ENCODE measurements around the gene CACNA1G. TPM values are rescaled to one million over a fixed set of nuclear protein-coding genes. Genes with fewer than 3 reads are reported as not detected.
A peak's percentile ranks its signal among the peaks of the same experiment; 100 is the strongest.

Gene CACNA1G
- total RNA-seq, result 0.21 TPM
- long read RNA-seq, partial matches to known transcripts, result 1 of 2 reads
- long read RNA-seq, other reads (novel, unspliced or antisense), result 1 of 2 reads

DNA sequence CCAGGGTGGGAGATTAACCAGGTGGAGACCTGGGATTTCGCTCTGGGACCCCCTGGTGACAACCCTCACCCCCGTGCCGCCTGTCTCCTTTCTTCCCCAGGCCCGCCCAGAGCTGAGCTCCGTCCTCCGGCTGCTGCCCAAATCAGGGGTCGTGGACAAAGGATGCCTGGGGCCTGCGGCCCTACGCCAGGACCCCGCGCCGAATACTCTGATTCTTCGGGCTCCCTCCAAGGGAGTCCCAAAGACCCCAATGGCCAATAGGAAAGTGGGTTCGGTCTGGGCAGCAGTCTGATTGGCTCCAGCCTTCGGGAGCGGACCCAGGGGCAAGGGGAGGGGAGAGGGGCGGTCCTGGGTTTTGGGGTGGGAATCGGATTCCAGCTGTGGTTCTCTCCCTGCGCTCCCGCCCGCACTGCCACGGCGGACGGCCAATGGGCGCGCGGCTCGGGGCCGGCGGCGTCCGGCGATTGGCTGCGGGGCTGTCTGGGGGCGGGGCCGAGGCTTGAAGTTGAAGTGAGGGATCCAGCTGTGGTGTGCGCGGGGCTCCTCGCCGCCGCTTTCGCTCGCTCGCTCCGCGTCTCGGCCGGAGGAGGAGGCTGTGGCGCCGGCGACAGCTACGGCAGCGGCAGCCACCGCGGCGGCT lies at the start of gene CACNA1G:
TSS of gene CACNA1G (plus strand) at position 531 of the 640 bp plus-strand sequence. CDS start 745 bp downstream, outside the sequence.
- Histone ChIP-seq H3K9me3 (no peaks in the 10 kb centered on the region), H3K36me3 (peaks cover 5% of the 10 kb centered on the region), H3K4me1 (peaks cover 38% of the 10 kb centered on the region), H3K27me3 (ENCODE audit: low read depth) (peaks cover 68% of the 10 kb centered on the region), H3K27ac (no peak within 1 kb of the TSS), H3K4me3 (peak within 1 kb of the TSS; percentile 55)
- intact Hi-C loops (cut with DNase I), result no loop called here
- TF ChIP-seq, protein P1, sequence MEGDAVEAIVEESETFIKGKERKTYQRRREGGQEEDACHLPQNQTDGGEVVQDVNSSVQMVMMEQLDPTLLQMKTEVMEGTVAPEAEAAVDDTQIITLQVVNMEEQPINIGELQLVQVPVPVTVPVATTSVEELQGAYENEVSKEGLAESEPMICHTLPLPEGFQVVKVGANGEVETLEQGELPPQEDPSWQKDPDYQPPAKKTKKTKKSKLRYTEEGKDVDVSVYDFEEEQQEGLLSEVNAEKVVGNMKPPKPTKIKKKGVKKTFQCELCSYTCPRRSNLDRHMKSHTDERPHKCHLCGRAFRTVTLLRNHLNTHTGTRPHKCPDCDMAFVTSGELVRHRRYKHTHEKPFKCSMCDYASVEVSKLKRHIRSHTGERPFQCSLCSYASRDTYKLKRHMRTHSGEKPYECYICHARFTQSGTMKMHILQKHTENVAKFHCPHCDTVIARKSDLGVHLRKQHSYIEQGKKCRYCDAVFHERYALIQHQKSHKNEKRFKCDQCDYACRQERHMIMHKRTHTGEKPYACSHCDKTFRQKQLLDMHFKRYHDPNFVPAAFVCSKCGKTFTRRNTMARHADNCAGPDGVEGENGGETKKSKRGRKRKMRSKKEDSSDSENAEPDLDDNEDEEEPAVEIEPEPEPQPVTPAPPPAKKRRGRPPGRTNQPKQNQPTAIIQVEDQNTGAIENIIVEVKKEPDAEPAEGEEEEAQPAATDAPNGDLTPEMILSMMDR (IDR thresholded peaks at IDR 0.05), result no peak
- ATAC-seq (peak; percentile 91 to 93), DNase-seq (peak; percentile 87)

DNA sequence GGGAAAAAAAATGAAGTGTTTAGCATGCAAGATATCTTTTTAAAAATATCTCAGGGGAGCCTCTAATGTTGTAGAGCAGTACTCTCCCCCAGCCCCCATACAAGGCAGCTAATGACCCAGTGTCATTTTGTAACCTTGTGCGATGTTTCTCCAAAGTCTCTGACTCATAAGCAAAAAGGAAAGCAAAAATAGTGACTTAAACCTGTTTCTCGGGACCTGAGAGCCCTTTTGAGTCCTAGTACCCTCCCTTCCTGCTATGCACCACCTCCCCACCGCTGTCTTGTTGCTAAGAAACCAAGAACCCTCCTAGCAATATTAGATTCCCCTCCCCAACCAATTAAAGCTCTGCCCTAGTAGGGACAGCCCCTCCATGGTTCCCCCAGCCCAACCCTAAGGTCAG lies 49.5 kb upstream of the CACNA1G start:
- DNase-seq (no peak), ATAC-seq (no peak)
- no peak overlapping the region for H3K4me3 ChIP-seq
- H3K27ac ChIP-seq, result no peak overlapping the region
- H3K27me3 ChIP-seq (ENCODE audit: low read depth), result no peaks in the 10 kb centered on the region
- intact Hi-C loops (cut with DNase I), result no loop called here
- H3K36me3 ChIP-seq, result no peaks in the 10 kb centered on the region
- H3K9me3 ChIP-seq, result no peaks in the 10 kb centered on the region
- TF ChIP-seq, protein P1 (IDR thresholded peaks at IDR 0.05), result no peak
- peaks cover 8% of the 10 kb centered on the region for H3K4me1 ChIP-seq

DNA sequence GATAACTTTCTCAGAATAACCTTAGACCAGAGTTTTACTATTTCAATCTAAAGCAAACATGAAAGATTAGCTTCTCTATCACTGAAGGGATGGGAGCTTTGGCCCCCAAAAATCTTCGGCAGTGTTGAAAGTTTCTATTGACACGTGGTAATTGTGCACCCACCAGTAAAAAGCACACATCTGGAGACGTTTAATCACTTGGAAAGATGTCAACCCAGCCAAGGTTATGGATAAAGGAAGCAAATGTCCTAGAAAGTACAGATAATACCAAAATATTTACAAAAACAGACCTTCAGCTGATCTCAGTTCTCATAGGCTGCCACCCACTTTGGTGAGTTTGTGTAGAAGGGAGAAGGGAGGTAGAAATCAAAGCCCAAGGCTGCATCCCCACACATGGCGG lies 47.0 kb upstream of the CACNA1G start:
- TF ChIP-seq, protein P1 (IDR thresholded peaks at IDR 0.05), result no peak
- intact Hi-C loops (cut with DNase I), result no loop called here
- Histone ChIP-seq H3K9me3 (no peaks in the 10 kb centered on the region), H3K4me1 (peaks cover 7% of the 10 kb centered on the region), H3K36me3 (no peaks in the 10 kb centered on the region), H3K4me3 (no peak overlapping the region), H3K27me3 (ENCODE audit: low read depth) (no peaks in the 10 kb centered on the region), H3K27ac (no peak overlapping the region)
- DNase-seq, result no peak
- no peak for ATAC-seq

DNA sequence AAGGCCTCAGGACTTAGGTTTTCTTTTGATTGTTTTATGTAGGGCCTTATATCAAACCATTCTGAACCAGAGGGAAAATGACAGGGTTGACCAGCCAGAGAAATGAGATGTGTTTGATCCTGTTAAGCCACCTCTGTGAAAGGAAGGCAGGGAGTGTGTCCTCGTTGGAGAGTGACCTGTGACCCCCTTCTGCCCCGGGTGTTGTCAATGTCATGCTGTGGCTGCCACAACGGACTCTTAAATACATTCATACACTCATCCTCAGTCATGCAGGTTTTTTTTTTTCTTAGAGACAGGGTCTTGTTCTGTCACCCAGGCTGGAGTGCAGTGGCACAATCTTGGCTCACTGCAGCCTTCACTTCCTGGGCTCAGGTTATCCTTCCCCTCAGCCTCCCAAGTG lies 46.1 kb upstream of the CACNA1G start:
- no peak for ATAC-seq
- TF ChIP-seq, protein P1 (IDR thresholded peaks at IDR 0.05), result no peak
- H3K27me3 ChIP-seq (ENCODE audit: low read depth), result no peaks in the 10 kb centered on the region
- no peak for DNase-seq
- no peak overlapping the region for H3K4me3 ChIP-seq
- H3K27ac ChIP-seq, result no peak overlapping the region
- intact Hi-C loops (cut with DNase I), result no loop called here
- H3K9me3 ChIP-seq, result no peaks in the 10 kb centered on the region
- no peaks in the 10 kb centered on the region for H3K36me3 ChIP-seq
- H3K4me1 ChIP-seq, result no peaks in the 10 kb centered on the region

DNA sequence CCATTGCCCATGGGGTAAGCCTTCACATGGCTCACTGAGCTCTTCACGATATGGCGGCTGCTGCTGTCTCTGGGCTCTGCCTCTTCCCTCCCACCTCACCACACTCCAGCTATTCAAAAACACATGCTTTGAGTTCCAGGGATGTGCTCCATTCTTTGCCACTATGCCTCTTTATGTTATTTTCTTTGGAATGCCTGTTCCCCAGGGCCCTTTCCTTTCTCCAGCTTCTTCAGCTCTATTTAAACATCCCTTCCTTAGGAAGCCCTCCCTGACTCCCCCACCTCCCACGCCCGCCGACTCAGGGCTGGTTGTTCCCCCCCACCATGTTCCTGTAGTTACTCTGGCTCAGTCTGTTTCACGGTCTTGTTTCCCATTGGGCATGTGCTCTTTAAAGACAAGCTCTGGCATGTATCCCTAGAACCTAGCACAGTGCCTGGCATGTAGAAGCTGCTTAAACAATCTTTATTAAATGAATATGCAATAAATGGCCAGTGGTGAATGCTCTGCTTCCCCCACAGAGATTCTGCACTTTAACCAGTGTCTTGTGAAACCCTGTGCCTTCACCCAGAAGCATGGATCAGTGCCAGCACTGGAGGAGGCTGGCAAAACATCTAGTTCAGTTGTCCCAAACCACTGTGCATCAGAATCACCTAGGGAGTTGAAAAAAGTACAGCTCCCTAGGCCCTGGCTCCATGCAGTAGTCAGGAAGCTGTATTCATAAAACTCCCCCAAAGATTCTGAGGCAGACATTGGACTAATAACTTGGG lies 45.4 kb upstream of the CACNA1G start:
- intact Hi-C loops (cut with DNase I), result no loop called here
- DNase-seq, result no peak
- H3K9me3 ChIP-seq, result no peaks in the 10 kb centered on the region
- no peaks in the 10 kb centered on the region for H3K36me3 ChIP-seq
- H3K27me3 ChIP-seq (ENCODE audit: low read depth), result no peaks in the 10 kb centered on the region
- no peaks in the 10 kb centered on the region for H3K4me1 ChIP-seq
- no peak overlapping the region for H3K4me3 ChIP-seq
- H3K27ac ChIP-seq, result no peak overlapping the region
- ATAC-seq, result no peak
- TF ChIP-seq, protein P1 (IDR thresholded peaks at IDR 0.05), result no peak
